ENCODE measurements around the gene ENKUR. TPM values are rescaled to one million over a fixed set of nuclear protein-coding genes. Genes with fewer than 3 reads are reported as not detected.
A peak's percentile ranks its signal among the peaks of the same experiment; 100 is the strongest.

ENKUR gene
- total and polyA plus RNA-seq, 8 donors = 0.40 to 0.47 TPM; not detected in 6

- intact Hi-C loops (cut with DNase I) = no loop called here
- DNase-seq (peak; percentile 23 to 77 (median 54)), ATAC-seq (peak; percentile 67 to 80 (median 74)), FAIRE-seq (no peak)
- Histone ChIP-seq H3K4me1 (peaks cover 0 to 4% (median 0%) of the 10 kb centered on the region in 3 donors), H3K4me3 (peak within 1 kb of the TSS; percentile 34 to 63 (median 58)), H3K9me3 (no peaks in the 10 kb centered on the region), H3K27me3 (no peaks in the 10 kb centered on the region), H3K27ac (peak within 1 kb of the TSS; percentile 22 to 58 (median 32)), H3K36me3 (no peaks in the 10 kb centered on the region)
- TF ChIP-seq CTCF (IDR thresholded peaks at IDR 0.05) = no peak
- 7 to 8% methylated on average over 30 to 56 of the region's 56 CpGs for WGBS, 2 donors
These were observed 63.7 kb downstream of the ENKUR start, which contains the start of gene PRTFDC1 for GRCh38 chr10:24952143-24952706. PRTFDC1 (minus strand) TSS chr10:24952606; CDS start chr10:24952575, 31 bp downstream.

GRCh38 chr10:24951201-24952142, 64.5 kb downstream of the ENKUR start:
- ATAC-seq (peak; percentile 10 to 51 (median 40)), DNase-seq (peak in 2 of 6 donors; percentile 4 to 56), FAIRE-seq (no peak)
- Histone ChIP-seq H3K27ac (peak overlapping the region in 1 of 4 donors; percentile 58), H3K9me3 (no peaks in the 10 kb centered on the region), H3K36me3 (no peaks in the 10 kb centered on the region), H3K4me3 (peak overlapping the region; percentile 34 to 63 (median 58)), H3K4me1 (peaks cover 0 to 4% (median 0%) of the 10 kb centered on the region in 3 donors), H3K27me3 (no peaks in the 10 kb centered on the region)
- WGBS, 2 donors = 74 to 75% methylated on average over 10 of the region's 10 CpGs
- intact Hi-C loops (cut with DNase I) = no loop called here
- TF ChIP-seq CTCF (IDR thresholded peaks at IDR 0.05) = no peak

- intact Hi-C loops (cut with DNase I) = no loop called here
- no peak for DNase-seq
- Histone ChIP-seq H3K4me3 (no peak overlapping the region), H3K9me3 (no peaks in the 10 kb centered on the region), H3K36me3 (no peaks in the 10 kb centered on the region), H3K27ac (no peak overlapping the region), H3K27me3 (no peaks in the 10 kb centered on the region), H3K4me1 (peaks cover 0 to 4% (median 0%) of the 10 kb centered on the region in 3 donors)
- no peak for ATAC-seq
- FAIRE-seq = no peak
- WGBS, 2 donors = 77 to 91% methylated on average over 5 of the region's 5 CpGs
- no peak for TF ChIP-seq CTCF (IDR thresholded peaks at IDR 0.05)
These were observed 65.5 kb downstream of the ENKUR start for GRCh38 chr10:24950439-24950838.

- FAIRE-seq (no peak), DNase-seq (no peak), ATAC-seq (no peak)
- no peaks in the 10 kb centered on the region for H3K9me3 ChIP-seq
- no peaks in the 10 kb centered on the region for H3K36me3 ChIP-seq
- no peak overlapping the region for H3K4me3 ChIP-seq
- H3K27ac ChIP-seq = no peak overlapping the region
- no peak for TF ChIP-seq CTCF (IDR thresholded peaks at IDR 0.05)
- H3K27me3 ChIP-seq = no peaks in the 10 kb centered on the region
- 94 to 95% methylated on average over 3 of the region's 3 CpGs for WGBS, 2 donors
- peaks cover 0 to 4% (median 0%) of the 10 kb centered on the region in 3 donors for H3K4me1 ChIP-seq
- intact Hi-C loops (cut with DNase I) = no loop called here
These were observed 66.3 kb downstream of the ENKUR start for GRCh38 chr10:24949616-24950015.
